IPS-11a (cell line): ENCODE data around the gene GUK1.

ENCODE experiments used
- H3K4me3 ChIP-seq: one replicate; pipeline ENCODE4 v1.5.1; 2013; ENCODE audit warnings: low read depth, low read length, control low read depth

Gene GUK1

DNA sequence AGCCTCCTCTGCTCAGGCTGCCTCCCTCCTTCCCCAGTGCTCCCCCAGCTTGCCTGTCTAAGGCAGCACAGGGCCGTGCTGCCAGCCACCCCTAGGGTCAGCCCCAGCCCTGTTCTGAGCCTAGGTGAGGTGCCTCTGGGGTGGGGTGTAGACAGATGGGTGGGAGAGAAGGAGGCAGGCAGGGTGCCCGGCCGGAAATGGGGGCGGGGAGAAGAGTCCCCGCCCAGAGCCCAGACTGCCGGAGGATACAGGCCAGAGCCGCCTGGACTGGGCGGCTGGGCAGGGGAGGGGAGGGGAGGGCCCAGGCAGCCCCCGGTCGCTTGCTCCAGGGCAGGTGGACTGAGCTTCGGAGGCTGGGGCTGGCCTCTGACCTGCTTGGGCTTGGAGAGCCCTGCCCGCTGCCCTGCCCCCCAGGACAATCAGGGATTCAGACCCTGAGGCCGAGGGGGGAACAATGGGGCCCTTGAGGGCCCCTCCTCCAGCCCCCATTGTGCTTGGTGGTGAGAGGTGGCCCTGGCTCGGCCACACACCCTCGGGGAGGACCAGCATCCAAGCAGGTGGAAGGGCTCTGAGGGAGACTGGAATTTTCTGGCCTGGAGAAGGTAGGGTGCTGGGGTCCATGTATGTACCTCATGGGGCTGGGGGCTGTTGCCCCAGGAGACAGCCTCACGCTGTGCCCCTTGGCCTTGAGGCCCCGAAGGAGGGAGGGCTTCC, 9.5 kb downstream of the GUK1 start, which contains the start of gene GJC2:
TSS of gene GJC2 (plus strand) at position 525 of the 714 bp plus-strand sequence. CDS start 7,829 bp downstream, outside the sequence.
- no peak within 1 kb of the TSS for H3K4me3 ChIP-seq

DNA sequence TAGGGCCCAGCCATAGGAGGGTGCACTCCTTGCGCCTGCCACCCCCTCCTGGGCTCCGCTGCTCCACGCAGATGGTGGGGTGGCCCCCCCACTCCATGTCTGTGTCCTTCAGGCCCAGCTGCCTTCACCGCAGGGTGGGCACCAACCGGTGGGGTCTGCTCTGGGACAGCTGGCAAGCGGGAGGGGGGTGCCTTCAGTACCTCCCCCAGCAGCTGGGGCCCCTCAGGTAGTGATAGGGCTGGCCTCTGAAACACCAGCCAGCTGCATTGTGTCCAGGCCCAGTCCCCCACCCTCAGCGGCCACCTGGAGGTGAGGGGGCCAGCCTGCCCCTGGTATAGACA, 10.0 kb downstream of the GUK1 start:
- no peak overlapping the region for H3K4me3 ChIP-seq

DNA sequence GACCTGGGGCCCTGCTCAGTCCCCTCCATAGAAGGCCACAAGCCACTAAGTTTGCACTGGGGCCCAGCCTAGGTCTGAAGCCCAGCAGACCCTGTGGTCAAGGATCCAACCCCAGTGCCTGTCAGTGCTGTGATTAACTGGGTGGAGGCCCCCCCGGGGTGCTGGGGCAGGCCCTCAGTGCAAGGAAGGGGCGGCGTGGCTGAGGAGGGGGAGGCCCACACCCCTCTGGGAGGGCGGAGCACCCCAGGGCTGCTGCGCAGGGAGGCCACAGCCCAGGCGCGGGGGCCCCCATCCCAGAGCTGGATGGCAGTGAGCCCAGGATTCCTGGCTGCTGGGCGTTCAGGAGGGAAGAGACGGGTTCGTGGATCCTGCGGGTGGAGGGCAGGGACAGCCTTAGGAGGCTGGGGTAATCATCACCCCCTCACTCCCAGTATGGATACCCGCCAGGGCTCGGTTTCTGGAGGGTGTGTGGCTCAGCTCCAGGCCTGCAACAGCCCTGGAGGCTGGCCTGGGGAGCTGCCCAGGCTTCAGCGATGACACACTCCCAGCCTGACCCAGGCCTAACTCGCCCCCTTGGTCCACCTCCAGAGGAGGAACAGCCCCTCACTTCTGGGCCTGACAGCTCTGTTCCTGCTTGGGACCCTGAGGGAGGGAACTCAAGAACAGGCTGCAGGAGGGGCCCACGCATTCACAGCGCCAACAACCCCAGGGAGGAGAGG, 10.5 kb downstream of the GUK1 start:
- H3K4me3 ChIP-seq: no peak overlapping the region

DNA sequence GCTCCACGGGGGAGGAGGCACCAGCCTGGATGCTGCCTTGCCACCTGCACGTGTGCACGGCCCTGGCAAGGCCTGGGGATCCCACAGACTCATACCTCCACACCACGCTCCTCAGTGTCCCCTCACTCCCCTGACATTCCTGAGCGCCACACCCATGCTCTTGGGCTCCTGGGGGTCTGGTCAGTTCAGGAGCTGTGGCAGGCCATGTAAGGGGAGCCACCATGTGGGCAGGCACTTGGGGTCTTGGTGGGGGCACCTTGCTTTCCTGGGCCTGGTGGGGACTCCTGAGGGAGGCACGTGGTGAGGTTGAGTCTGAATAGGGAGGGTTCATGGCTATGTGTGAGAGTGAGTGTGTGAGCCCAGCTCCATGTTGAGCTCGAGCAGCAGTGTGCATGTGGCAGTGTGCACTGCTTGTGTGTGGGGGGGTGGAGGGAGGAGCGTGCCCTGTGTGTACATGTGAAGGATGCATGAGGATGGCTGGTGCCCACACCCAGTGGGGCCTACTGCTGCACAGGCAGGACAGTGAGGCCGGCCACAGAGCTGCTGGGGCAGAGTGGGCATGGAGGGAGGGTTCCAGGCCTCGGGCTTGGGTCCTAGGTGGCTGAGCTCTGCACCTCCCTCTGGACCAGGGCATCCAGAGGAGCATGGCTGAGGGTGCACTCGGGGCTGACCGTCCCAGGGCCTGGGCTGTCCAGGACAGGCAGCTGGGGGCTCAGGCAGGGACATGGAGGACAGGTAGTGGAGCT, 11.3 kb downstream of the GUK1 start:
- no peak overlapping the region for H3K4me3 ChIP-seq

DNA sequence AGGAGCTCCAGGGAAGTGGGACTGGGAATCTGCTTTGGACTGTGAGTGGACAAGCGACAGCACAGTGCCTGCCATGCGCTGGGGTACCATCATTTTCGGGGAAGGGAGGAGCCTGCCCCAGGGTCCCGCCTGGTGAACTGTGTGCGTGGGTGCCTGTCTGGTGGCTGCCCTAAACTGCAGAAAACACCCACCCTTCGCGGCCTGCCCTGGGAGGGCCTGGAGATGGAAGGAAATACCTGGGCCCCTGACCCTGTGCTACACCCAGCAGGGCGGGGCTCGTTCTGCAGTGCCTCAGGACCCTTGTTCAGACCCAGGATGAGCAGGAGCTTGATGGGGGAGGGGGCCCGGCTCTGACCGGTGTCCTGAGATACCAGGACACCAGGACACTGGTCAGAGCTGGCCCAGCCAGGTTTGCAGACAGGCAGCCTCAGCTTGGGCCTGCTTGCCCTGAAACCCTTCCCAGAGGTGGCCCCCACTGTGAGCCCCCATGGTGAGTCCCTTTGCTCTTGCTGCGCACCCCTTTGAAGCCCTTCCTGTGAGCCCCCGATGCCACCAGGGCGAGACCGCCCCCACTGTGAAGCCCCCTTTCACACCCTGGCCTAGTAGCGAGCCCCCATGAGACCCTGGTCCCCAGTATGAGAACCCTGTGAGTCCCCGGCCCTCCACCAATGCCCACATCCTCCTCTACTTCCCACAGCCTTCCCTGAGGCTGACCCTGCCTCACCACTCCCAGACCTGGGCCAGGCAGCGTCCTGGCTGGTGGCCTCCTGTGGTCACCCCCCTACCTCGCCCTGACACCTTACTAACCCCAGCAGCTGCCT, 12.2 kb downstream of the GUK1 start:
- H3K4me3 ChIP-seq: no peak overlapping the region

DNA sequence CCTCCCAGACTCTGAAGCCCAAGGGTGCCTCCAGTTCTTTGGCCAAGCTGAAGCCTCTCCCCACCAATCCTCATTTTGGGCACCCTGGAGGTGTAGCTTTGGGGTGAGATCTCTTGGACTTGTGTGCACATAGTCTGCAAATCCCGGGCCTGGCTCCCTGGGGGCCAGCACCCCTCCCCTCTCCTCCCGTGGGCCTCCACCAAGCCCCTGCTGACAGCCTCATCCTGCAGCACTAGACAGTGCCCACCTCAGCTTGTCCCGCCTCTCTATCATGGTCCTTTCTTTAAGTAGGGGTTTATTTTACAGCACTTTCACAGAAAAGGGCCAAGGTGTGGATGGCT, 12.8 kb downstream of the GUK1 start:
- no peak overlapping the region for H3K4me3 ChIP-seq

DNA sequence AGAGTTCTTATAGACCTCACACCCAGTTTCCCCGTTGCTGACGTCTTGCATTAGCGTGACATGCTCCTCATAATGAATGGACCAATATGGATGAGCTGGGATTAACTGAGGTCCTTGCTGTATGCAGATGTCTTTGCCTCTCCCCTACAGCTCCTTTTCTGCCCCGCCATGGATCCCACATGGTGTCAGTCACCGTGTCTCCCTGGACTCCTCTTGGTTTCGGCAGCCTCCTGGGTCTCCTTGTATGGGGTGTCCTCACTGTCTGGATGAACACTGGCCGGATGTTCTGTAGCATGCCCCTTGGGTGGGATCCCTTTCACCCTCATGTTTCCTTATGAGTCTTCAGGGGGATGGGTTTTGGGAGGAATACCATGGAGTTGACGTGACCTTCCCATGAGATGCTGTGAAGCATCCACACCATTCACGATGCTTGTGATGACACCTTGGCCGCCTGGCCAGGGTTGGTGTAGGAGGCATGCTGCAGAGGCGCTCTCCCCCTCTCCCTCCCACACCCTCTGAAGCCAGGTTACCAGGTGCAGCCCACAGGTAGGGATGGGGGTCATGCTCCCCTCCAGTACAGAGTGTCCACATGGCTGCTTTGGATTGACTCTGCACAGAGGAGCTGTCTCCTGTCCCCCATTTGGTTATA, 14.1 kb downstream of the GUK1 start:
- H3K4me3 ChIP-seq: no peak overlapping the region

DNA sequence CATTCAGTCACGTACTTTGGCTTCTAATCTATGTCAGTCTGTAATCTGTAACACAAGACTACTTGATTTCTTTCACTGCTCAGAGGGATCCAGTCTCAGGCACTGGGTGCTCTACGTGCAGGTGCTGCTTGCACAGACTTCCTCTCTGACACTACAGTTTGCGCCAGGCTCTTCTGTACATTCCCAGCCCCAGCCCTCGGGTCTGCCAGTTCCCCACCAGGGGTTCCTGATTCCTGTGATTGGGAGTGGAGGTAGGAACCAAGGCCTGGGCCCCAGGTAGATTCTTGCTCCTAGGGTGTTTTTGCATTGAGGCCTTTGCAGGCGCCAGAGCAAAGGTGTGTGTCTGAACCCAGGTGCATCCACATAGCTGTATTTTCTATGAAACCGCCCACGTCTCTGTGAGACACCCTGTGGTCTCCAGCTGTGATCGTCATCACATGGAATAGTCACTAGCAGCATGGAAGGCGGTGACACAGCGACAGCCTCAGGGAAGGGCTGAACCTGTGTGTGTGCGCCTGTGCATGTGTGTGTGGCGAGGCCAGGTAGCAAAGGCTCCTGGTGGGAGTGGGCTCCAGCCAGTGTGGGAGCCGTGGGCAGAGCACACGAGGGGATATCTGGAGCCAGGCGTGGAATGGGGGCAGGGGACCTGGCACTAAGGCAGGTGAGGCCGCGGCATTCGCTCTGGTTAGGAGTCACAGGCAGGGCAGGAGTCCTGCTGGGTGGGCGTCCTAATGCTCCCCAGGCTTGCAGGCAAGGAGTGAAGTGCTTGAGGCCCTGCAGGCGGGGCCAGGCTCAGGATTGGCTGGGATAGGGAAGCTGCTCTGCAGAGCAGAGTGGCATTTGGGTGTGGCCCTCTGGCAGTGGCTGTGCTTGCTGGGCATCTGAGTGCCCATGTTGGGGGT, 14.8 kb downstream of the GUK1 start:
- H3K4me3 ChIP-seq: no peak overlapping the region

DNA sequence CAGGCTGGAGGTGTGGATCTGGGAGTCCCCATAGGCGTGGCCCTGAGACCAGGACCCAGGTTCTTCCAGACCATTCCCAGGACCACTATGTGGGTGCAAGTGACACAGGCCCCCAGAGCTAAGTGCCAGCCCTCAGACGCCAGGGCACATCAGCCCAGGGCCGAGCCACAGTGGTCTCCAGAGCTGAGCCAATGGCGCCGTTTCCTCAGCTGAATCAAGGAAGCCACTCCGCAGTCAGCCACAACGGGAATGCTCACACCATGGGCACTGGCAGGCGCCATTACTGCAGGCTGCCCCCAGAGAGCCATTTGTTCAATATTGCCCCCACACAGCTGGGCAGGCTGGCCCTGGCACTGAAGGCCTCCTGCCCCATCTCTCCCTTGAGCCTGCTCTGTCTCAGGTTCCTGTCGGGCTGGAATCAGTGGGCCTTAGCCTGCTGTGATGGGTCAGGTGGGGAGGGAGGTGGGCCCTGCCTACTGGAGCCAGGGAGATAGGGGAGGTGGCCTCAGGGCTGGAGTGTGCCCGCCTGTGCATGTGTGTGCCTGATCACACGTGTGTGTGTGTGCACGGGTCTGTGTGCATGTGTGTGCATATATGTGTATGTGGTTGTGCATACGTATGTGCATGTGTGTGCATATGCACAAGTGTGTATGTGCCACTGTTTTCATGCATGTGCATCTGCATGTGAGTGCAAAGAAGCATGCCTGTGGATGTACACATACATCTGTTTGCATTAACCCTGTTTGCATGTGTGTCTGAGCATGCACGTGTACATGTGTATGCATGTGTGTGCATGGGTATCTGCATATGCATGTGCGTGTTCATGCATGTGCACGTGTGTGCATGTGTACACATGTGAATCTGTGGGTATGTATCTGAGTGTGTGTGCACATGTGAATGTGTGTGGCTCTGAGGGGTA, 15.8 kb downstream of the GUK1 start:
- H3K4me3 ChIP-seq: no peak overlapping the region

DNA sequence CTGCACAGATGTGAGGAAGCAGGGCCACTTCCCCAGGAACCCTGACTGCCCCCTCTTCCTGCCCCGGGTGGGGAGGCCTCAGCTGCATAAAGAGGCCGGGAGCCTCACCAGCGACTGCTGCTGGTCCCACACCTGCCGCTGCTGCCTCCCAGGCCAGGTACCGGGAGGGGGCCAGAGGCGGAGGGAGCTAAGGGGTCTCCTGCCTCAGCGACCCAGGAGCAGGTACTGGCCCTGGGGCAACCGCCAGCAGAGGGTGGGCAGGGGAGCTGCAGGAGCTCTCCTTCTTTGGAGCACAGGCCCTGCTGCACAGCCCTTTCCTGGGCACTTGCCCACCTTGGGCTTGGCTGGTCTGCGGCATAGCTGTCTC, 16.4 kb downstream of the GUK1 start:
- H3K4me3 ChIP-seq: no peak overlapping the region

DNA sequence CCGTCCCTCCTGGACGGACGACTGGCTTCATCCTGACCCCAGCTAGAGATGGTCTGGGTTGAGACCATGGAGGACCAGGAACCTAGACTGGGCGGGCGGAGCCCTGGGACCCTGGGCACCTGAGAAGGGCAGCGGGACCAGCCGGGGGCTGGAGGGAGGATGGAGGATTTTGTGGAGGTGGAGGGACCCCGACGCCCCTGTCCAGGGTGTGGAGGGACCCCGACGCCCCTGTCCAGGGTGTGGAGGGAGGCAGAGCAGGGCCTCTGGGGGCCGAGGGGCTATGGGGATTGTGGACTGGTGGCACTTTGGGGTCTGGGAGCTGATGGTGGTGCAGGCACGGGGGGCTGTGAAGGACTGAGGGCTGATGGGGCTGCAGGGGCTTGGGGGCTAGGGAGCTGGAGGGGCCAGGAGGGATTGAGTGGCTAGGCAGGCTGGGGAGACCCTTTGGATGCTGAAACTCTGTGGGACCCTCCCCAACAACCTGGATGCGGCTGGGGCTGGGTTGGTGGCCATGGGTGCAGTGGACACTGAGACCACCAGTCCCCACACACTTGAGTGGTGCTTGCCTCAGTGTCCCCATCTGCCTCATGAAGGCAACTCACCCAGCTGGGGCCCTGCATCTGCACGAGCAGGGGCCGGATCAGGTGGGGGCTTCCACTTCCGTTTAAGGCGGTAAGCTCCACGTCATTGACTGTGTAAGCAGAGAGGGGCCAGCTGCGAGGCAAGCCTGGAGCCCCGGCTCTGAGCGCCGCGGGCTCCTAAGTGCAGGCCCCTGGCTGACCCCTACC, 17.1 kb downstream of the GUK1 start:
- H3K4me3 ChIP-seq: no peak overlapping the region

DNA sequence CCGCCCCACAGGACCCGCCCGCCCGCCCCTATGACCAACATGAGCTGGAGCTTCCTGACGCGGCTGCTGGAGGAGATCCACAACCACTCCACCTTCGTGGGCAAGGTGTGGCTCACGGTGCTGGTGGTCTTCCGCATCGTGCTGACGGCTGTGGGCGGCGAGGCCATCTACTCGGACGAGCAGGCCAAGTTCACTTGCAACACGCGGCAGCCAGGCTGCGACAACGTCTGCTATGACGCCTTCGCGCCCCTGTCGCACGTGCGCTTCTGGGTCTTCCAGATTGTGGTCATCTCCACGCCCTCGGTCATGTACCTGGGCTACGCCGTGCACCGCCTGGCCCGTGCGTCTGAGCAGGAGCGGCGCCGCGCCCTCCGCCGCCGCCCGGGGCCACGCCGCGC, 17.6 kb downstream of the GUK1 start:
- no peak overlapping the region for H3K4me3 ChIP-seq

DNA sequence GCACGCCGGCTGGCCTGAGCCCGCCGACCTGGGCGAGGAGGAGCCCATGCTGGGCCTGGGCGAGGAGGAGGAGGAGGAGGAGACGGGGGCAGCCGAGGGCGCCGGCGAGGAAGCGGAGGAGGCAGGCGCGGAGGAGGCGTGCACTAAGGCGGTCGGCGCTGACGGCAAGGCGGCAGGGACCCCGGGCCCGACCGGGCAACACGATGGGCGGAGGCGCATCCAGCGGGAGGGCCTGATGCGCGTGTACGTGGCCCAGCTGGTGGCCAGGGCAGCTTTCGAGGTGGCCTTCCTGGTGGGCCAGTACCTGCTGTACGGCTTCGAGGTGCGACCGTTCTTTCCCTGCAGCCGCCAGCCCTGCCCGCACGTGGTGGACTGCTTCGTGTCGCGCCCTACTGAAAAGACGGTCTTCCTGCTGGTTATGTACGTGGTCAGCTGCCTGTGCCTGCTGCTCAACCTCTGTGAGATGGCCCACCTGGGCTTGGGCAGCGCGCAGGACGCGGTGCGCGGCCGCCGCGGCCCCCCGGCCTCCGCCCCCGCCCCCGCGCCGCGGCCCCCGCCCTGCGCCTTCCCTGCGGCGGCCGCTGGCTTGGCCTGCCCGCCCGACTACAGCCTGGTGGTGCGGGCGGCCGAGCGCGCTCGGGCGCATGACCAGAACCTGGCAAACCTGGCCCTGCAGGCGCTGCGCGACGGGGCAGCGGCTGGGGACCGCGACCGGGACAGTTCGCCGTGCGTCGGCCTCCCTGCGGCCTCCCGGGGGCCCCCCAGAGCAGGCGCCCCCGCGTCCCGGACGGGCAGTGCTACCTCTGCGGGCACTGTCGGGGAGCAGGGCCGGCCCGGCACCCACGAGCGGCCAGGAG, 18.3 kb downstream of the GUK1 start:
- no peak overlapping the region for H3K4me3 ChIP-seq

DNA sequence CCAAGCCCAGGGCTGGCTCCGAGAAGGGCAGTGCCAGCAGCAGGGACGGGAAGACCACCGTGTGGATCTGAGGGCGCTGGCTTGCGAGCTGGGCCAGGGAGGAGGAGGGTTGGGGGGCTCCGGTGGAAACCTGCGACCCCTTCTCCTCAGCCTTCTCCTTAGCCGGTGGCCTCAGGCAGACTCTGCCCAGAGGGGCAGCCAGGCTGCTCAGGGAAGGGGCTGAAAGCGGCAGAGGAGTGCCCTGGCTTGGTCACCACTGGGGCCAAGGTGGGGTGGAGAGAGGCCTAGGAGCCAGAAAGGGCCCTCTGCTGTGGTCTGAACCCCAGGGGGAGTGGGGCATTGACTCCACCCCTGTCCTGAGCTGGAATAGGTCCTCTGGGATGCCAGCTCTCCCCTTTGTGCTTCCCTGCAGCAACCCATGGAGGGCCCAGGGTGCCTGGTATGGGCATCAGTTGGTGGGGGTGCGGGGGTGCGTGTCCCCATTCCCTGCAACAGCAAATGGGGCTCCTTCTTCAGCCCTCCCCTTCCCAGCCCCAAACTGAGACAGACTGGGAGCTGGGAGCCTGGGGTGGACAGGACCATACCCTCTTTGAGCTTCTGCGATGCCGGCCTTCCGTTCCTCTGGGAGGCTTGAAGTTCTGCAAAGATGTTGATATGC, 19.1 kb downstream of the GUK1 start:
- H3K4me3 ChIP-seq: no peak overlapping the region

DNA sequence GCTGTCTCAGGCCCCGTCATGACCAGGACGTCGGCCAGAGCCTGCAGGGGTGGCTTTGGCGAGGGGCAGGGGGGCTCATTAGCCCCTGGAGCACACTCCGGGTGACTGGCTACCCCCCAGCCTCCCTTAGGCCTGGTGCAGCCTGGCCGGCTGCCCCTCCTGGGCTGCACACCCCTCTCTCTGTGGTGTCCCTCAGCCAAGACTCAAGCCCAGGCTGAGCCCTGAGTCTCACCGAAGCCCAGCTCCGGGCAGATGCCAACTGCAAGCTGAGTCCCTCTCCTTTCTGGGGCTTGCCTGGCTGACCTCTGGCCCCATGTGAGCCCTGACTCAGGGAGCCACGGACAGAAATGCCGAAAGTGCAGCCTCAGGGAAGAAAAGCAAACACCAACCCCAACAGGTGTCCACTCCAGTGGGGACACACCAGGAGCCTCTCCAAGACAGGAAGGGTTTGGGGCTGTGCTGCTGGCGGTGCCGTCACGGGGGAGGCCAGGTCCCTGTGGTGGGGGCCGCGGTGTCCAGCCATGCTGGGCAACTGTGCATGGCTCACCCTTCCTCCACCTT, 20.2 kb downstream of the GUK1 start:
- H3K4me3 ChIP-seq: no peak overlapping the region

DNA sequence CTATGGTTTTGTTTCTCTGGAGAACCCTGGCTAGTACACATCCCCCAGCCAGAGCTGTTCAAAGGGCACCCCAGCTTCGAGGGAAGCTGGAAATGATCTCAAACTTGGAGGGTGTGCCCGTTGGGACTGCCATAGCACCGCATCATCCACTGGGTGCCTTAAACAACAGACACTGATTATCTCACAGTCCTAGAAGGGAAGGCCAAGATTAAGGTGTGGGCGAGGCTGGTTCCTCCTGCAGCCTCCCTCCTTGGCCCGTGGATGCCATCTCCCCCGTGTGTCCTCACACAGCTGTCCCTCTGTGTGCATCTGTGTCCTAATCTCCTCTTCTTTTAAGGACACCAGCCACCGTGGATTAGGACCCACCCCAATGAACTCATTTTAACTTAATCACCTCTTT, 21.3 kb downstream of the GUK1 start:
- H3K4me3 ChIP-seq: no peak overlapping the region
